PC-9 (cell line): Measurements from ENCODE around the gene ARID2. TPM values are rescaled to one million over a fixed set of nuclear protein-coding genes. Genes with fewer than 3 reads are reported as not detected.

Experiments
- BruUV-seq: library from RNA; stranded (reverse); fragments of 400-500 nt; replicated peaks from 2 replicates; lab custom pipeline; 2021; lab: Mats Ljungman, UMichigan
- CTCF ChIA-PET: fragments of 300-600 bp; sonication (Branson Sonifier 250); formaldehyde crosslinking; loops from one replicate; lab custom pipeline; 2022; ENCODE audit warnings: antibody characterized with exemption; lab: Charles Lee
- POLR2A ChIA-PET: fragments of 300-600 bp; sonication (Branson Sonifier 250); formaldehyde crosslinking; loops from one replicate; lab custom pipeline; 2022; ENCODE audit warnings: antibody characterized with exemption; ENCODE audit not compliant: unreplicated experiment; lab: Charles Lee
- DNase-seq, 2 experiments: peaks; one replicate each; pipeline versions ENCODE4 v3.0.0 to v3.0.0-alpha.2; 2015 to 2022; ENCODE audit warnings: mixed read lengths in 1 of 2
- H2AFZ ChIP-seq: fragments of 200-600 bp; sonication (generic); 2 replicates; pipeline ENCODE4 v1.8.1; 2017; ENCODE audit warnings: antibody characterized with exemption
- H3F3A ChIP-seq: fragments of 200-600 bp; sonication (generic); 2 replicates; pipeline ENCODE4 v1.8.1; 2017; ENCODE audit warnings: antibody characterized with exemption, mild to moderate bottlenecking, low read depth; ENCODE audit not compliant: insufficient read depth
- H3K27ac ChIP-seq: fragments of 200-600 bp; sonication (generic); 2 replicates; pipeline ENCODE4 v1.6.1; 2016; ENCODE audit warnings: mixed run types
- H3K27me3 ChIP-seq: fragments of 200-600 bp; sonication (generic); 2 replicates; pipeline ENCODE4 v1.6.1; 2016; ENCODE audit warnings: low read depth, mixed run types; ENCODE audit not compliant: insufficient read depth
- H3K36me3 ChIP-seq: fragments of 200-600 bp; sonication (generic); 2 replicates; pipeline ENCODE4 v1.6.1; 2016; ENCODE audit warnings: low read depth, mixed run types
- H3K4me1 ChIP-seq: fragments of 200-600 bp; sonication (generic); replicated peaks from 2 replicates; pipeline ENCODE4 v1.6.1; 2016; ENCODE audit warnings: mixed run types; ENCODE audit not compliant: insufficient read depth
- H3K4me2 ChIP-seq: fragments of 200-600 bp; sonication (generic); 2 replicates; pipeline ENCODE4 v1.6.1; 2017; ENCODE audit warnings: mixed run types
- H3K4me3 ChIP-seq: fragments of 200-600 bp; sonication (generic); 2 replicates; pipeline ENCODE4 v1.6.1; 2016; ENCODE audit warnings: mixed run types
- H3K79me2 ChIP-seq: fragments of 200-600 bp; sonication (generic); 2 replicates; pipeline ENCODE4 v1.6.1; 2017; ENCODE audit warnings: low read depth, mixed run types
- H3K9me2 ChIP-seq: fragments of 200-600 bp; sonication (generic); 2 replicates; pipeline ENCODE4 v1.8.1; 2017; ENCODE audit warnings: mild to moderate bottlenecking; ENCODE audit not compliant: insufficient read depth
- H3K9me3 ChIP-seq: fragments of 200-600 bp; sonication (generic); 2 replicates; pipeline ENCODE4 v1.8.1; 2016; ENCODE audit warnings: low read depth; ENCODE audit not compliant: insufficient read depth
- H4K20me1 ChIP-seq: fragments of 200-600 bp; sonication (generic); 2 replicates; pipeline ENCODE4 v1.8.1; 2017; ENCODE audit not compliant: insufficient read depth
- CTCF ChIP-seq: fragments of 200-600 bp; sonication (generic); conservative IDR thresholded peaks from 2 replicates; pipeline ENCODE4 v1.6.1; 2017; ENCODE audit warnings: mixed run types, antibody characterized with exemption, mild to moderate bottlenecking, moderate library complexity
- EZH2 ChIP-seq: fragments of 200-600 bp; sonication (generic); IDR thresholded peaks from 2 replicates; pipeline ENCODE4 v1.8.0; 2017; ENCODE audit warnings: antibody characterized with exemption, low read depth
- intact Hi-C: fragments of 100-400 bp; cut with micrococcal nuclease; formaldehyde crosslinking; loops from one replicate; pipeline ENCODE4 v1.10.0; 2022; ENCODE audit not compliant: unreplicated experiment
- total RNA-seq: library from RNA; stranded (reverse); gene quantifications from 2 replicates; pipeline ENCODE4 v1.2.3, GENCODE V29; 2021

ARID2 gene
- total RNA-seq, 1 experiment from 2014 or later, result 24.6 TPM

- CTCF ChIA-PET, result no interaction called here
- no TSS peak for BruUV-seq
- peaks cover 8% of the 10 kb centered on the region; the same call in 1 of the 2 replicates for H3F3A ChIP-seq
- POLR2A ChIA-PET, result no interaction called here
- no peaks in the 10 kb centered on the region for H3K27me3 ChIP-seq
- H3K9me2 ChIP-seq, result no peaks in the 10 kb centered on the region
- no peaks in the 10 kb centered on the region for H3K36me3 ChIP-seq
- no peak overlapping the region for H3K4me3 ChIP-seq
- intact Hi-C loops, result no loop called here
- peak; percentile 14 to 69 for DNase-seq
- no peak for TF ChIP-seq EZH2
- TF ChIP-seq CTCF, result no peak
- H3K9me3 ChIP-seq, result no peaks in the 10 kb centered on the region
- H3K27ac ChIP-seq, result peak overlapping the region; percentile 40
- H3K79me2 ChIP-seq, result no peaks in the 10 kb centered on the region
- H3K4me1 ChIP-seq, result peaks cover 31% of the 10 kb centered on the region
- H2AFZ ChIP-seq, result no peak overlapping the region
- no peaks in the 10 kb centered on the region for H4K20me1 ChIP-seq
- H3K4me2 ChIP-seq, result peak overlapping the region; percentile 48
These were observed 41.3 kb upstream of the ARID2 start for GRCh38 chr12:45688183-45688582.

GRCh38 chr12:45695035-45695434, 34.5 kb upstream of the ARID2 start:
- POLR2A ChIA-PET, result no interaction called here
- Histone ChIP-seq H3K4me1 (peaks cover under 1% of the 10 kb centered on the region; the same call in 1 of the 2 replicates), H4K20me1 (no peaks in the 10 kb centered on the region), H3K27me3 (no peaks in the 10 kb centered on the region), H3K79me2 (no peaks in the 10 kb centered on the region), H2AFZ (no peak overlapping the region), H3K4me3 (no peak overlapping the region), H3K27ac (no peak overlapping the region), H3K9me2 (no peaks in the 10 kb centered on the region), H3K36me3 (no peaks in the 10 kb centered on the region), H3K4me2 (no peak overlapping the region), H3K9me3 (no peaks in the 10 kb centered on the region; the same call in 1 of the 2 replicates), H3F3A (no peaks in the 10 kb centered on the region)
- CTCF ChIA-PET, result no interaction called here
- no peak for DNase-seq
- intact Hi-C loops, result no loop called here
- TF ChIP-seq CTCF (no peak), EZH2 (no peak)
- no TSS peak for BruUV-seq

GRCh38 chr12:45695606-45696005, 33.9 kb upstream of the ARID2 start:
- H3K27ac ChIP-seq, result no peak overlapping the region
- H3K27me3 ChIP-seq, result no peaks in the 10 kb centered on the region
- no peak for DNase-seq
- intact Hi-C loops, result no loop called here
- no peak overlapping the region for H3K4me2 ChIP-seq
- H3K79me2 ChIP-seq, result no peaks in the 10 kb centered on the region
- no TSS peak for BruUV-seq
- no peaks in the 10 kb centered on the region for H3F3A ChIP-seq
- no peak overlapping the region for H3K4me3 ChIP-seq
- ChIA-PET POLR2A (no interaction called here), CTCF (no interaction called here)
- H4K20me1 ChIP-seq, result no peaks in the 10 kb centered on the region
- no peak overlapping the region for H2AFZ ChIP-seq
- H3K4me1 ChIP-seq, result no peaks in the 10 kb centered on the region
- no peaks in the 10 kb centered on the region; the same call in 1 of the 2 replicates for H3K9me3 ChIP-seq
- no peak for TF ChIP-seq CTCF
- TF ChIP-seq EZH2, result no peak
- H3K9me2 ChIP-seq, result no peaks in the 10 kb centered on the region
- H3K36me3 ChIP-seq, result no peaks in the 10 kb centered on the region
